Pancreas (tissue), 10 donors: ENCODE results near the gene APP. TPM values are rescaled to one million over a fixed set of nuclear protein-coding genes. Genes with fewer than 3 reads are reported as not detected.

ENCODE experiments used
- ATAC-seq, 4 donors: fragments of 200-7000 bp; cut with Tn5 transposase; one replicate each; pipeline versions ENCODE4 v1.8.0 to v1.9.1; 2020; ENCODE audit warnings: mild to moderate bottlenecking in 4 of 4, moderate library complexity in 4 of 4
- DNase-seq, 6 donors: peaks; one replicate each; pipeline ENCODE4 v3.0.0-alpha.2; 2020
- FAIRE-seq: peaks from 2 replicates; lab custom pipeline; 2012; peaks lifted over from hg19 to GRCh38; lab: Jason Lieb, UNC
- H3K27ac ChIP-seq, 4 donors: fragments of 200-600 bp; sonication (generic); 1 replicate in 3 of 4; 2 replicates in 1 of 4; pipeline versions ENCODE4 v1.5.0 to v1.8.0; 2020
- H3K27me3 ChIP-seq, 4 donors: fragments of 200-600 bp; one replicate each; pipeline ENCODE4 v1.8.0; 2021
- H3K36me3 ChIP-seq, 3 donors: fragments of 200-600 bp; sonication (generic) in 1 of 3; one replicate each; pipeline versions ENCODE4 v1.5.0 to v1.8.0; 2020 to 2021
- H3K4me1 ChIP-seq, 3 donors: fragments of 200-600 bp; one replicate each; pipeline ENCODE4 v1.8.0; 2021
- H3K4me3 ChIP-seq, 4 donors: fragments of 200-600 bp; sonication (generic) in 2 of 4; one replicate each; pipeline versions ENCODE4 v1.5.0 to v1.8.0; 2020 to 2021
- H3K9me3 ChIP-seq, 4 donors: fragments of 200-600 bp; one replicate each; pipeline ENCODE4 v1.8.0; 2021
- WGBS, 2 donors: extraction: QIAGEN DNeasy Blood & Tissue Kit; methylation state at CpG; one replicate each; pipeline ENCODE4 v1.1.7; 2013; 5-methylcytosine and 5-hydroxymethylcytosine counted together
- intact Hi-C, 3 donors: fragments of 100-400 bp; cut with DNase I; formaldehyde crosslinking; loops; one replicate each; pipeline versions ENCODE4 v1.11.1 to v1.14.2; 2022
- polyA plus RNA-seq, 2 donors: library from polyadenylated mRNA; stranded (reverse); fragments of 200-250 nt; gene quantifications; one replicate each; pipeline ENCODE4 v1.2.3, GENCODE V29; 2013
- total RNA-seq, 6 donors: library from RNA; stranded (reverse); fragmentation: NEBNext Ultra II Directional in 4 of 6; extraction: Animal tissue kit (Norgen Biotek cat#: 25700) in 4 of 6; gene quantifications; one replicate each; pipeline versions ENCODE4 v1.2.1 to v1.2.4, GENCODE V29; 2021 to 2023
- TF ChIP-seq, protein P1 (sequence below), 4 donors: fragments of 200-600 bp; sonication (generic) in 3 of 4; IDR thresholded peaks; one replicate each; pipeline versions ENCODE4 v1.5.0 to v1.8.0; 2021; ENCODE audit warnings: antibody characterized with exemption in 4 of 4
- donor health status: healthy with polysubstance abuse.
- donor health status: DM: no; HTN: no; CAD: no; lungs with moderate emphysema.
- donor health status: DM: no; HTN: no; CAD: no.
- donor health status: control.
- donor health status: control.
- donor health status: Bipolar disorder and iron deficiency.
- donor health status: DM: yes; HTN: yes; CAD: no.
- donor health status: DM: no; HTN: no; CAD: no.
- donor health status: DM: no; HTN: no; CAD: no.
- donor health status: DM: yes; HTN: yes; CAD: no.

APP gene
- total and polyA plus RNA-seq, 8 donors, result 50.7 to 372 (median 165) TPM

DNA sequence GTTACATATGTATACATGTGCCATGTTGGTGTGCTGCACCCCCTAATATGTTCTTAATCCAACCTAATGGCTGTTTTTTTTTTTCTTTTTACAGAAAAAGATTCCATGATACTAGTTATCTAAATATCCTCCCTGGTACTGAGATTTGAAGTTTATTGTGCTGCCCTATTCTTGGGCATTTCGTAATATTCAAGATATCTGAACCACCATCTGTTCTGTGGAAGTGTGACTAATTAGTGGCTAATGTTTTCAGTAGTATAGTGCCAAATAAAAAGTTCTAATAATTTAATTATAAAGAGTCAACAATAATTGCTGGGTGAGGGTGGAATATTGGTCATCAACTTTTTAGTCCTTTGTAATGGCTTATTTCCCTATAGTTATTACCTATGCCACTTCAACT lies 218.3 kb downstream of the APP start:
- H3K9me3 ChIP-seq, result no peaks in the 10 kb centered on the region
- intact Hi-C loops, result no loop called here
- FAIRE-seq, result no peak
- peaks cover 0 to 9% (median 0%) of the 10 kb centered on the region in 3 donors for H3K36me3 ChIP-seq
- H3K27ac ChIP-seq, result no peak overlapping the region
- H3K4me1 ChIP-seq, result no peaks in the 10 kb centered on the region
- 92 to 96% methylated on average over 1 of the region's 1 CpG for WGBS, 2 donors
- no peak overlapping the region for H3K4me3 ChIP-seq
- no peaks in the 10 kb centered on the region for H3K27me3 ChIP-seq
- TF ChIP-seq, protein P1, sequence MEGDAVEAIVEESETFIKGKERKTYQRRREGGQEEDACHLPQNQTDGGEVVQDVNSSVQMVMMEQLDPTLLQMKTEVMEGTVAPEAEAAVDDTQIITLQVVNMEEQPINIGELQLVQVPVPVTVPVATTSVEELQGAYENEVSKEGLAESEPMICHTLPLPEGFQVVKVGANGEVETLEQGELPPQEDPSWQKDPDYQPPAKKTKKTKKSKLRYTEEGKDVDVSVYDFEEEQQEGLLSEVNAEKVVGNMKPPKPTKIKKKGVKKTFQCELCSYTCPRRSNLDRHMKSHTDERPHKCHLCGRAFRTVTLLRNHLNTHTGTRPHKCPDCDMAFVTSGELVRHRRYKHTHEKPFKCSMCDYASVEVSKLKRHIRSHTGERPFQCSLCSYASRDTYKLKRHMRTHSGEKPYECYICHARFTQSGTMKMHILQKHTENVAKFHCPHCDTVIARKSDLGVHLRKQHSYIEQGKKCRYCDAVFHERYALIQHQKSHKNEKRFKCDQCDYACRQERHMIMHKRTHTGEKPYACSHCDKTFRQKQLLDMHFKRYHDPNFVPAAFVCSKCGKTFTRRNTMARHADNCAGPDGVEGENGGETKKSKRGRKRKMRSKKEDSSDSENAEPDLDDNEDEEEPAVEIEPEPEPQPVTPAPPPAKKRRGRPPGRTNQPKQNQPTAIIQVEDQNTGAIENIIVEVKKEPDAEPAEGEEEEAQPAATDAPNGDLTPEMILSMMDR (IDR thresholded peaks at IDR 0.05), result no peak
- no peak for DNase-seq
- no peak for ATAC-seq

DNA sequence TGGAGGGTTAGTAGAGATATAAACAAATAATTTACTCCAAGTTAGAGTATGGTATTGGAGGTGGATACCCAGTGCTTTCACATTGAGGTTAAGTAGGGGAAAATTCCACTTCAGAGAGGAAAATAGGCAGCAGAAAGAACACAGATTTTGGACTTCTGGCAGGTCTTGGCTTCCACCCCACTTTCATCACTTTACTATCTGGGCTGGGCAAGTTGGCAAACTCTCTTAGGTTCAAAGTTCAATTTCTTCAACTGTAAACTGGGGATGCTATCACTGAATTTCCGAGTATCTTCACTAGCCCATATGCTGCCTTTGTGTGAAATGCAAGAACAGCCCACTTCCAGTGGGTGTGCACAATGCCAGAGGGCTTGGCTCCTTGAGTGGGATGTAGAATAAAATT lies 220.9 kb downstream of the APP start:
- H3K36me3 ChIP-seq, result peaks cover 0 to 9% (median 0%) of the 10 kb centered on the region in 3 donors
- H3K4me3 ChIP-seq, result no peak overlapping the region
- DNase-seq (no peak), ATAC-seq (peak in 2 of 4 donors; percentile 29 to 52), FAIRE-seq (no peak)
- TF ChIP-seq, protein P1 (IDR thresholded peaks at IDR 0.05), result no peak
- H3K27ac ChIP-seq, result no peak overlapping the region
- intact Hi-C loops, result no loop called here
- no peaks in the 10 kb centered on the region for H3K4me1 ChIP-seq
- WGBS, 2 donors, result 0% methylated on average over 1 of the region's 1 CpG
- no peaks in the 10 kb centered on the region for H3K9me3 ChIP-seq
- H3K27me3 ChIP-seq, result no peaks in the 10 kb centered on the region

DNA sequence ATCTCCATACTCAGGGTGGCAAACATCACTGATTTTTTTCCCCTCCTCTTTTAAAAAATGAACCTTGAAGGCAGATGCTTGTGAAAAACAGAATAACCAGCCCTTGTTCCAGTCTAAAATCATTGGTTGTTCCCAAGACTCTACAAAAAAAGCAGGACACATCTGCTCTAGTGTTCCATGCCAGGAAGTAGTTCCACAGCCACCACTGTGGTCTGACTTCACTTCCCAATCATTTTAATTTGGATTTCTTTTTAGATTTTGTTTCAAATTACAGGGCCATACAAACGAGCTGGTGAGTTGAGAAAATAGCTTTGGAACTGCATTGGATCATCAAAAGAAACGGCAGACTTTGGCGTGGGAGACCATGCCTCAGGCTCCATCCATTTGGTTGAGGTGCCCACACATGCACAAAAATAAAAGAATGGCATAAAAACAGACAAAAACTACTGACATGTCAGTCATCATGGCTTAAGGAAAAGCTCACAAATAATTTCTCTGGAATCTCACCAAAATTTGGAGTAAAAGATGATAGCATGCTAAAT lies 225.8 kb downstream of the APP start:
- no peaks in the 10 kb centered on the region for H3K9me3 ChIP-seq
- DNase-seq (no peak), FAIRE-seq (no peak), ATAC-seq (no peak)
- no peaks in the 10 kb centered on the region for H3K36me3 ChIP-seq
- no peaks in the 10 kb centered on the region for H3K4me1 ChIP-seq
- intact Hi-C loops, result no loop called here
- H3K4me3 ChIP-seq, result no peak overlapping the region
- H3K27me3 ChIP-seq, result no peaks in the 10 kb centered on the region
- 78 to 82% methylated on average over 3 of the region's 3 CpGs for WGBS, 2 donors
- TF ChIP-seq, protein P1 (IDR thresholded peaks at IDR 0.05), result no peak
- no peak overlapping the region for H3K27ac ChIP-seq

DNA sequence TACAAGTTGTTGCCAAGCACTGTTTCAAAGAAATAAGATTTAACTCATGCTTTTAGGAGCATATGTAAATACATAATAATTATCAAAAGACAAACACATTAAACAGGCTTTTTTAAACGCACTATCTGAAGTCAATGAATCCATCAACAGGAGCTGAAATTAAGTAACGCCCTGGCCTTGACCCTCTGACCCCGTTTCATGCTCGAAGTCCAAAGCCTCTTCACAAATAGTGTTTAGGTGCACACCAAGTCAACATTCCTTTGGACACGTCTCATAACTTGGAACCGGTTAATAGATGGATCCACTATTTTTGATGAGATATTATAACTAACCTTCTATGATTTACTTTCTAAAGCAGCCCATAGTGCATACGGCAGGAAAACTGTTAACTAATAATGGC lies 226.5 kb downstream of the APP start:
- Histone ChIP-seq H3K27ac (no peak overlapping the region), H3K4me1 (peaks cover 0 to 3% (median 0%) of the 10 kb centered on the region in 3 donors), H3K4me3 (no peak overlapping the region), H3K9me3 (no peaks in the 10 kb centered on the region), H3K27me3 (no peaks in the 10 kb centered on the region), H3K36me3 (no peaks in the 10 kb centered on the region)
- WGBS, 2 donors, result 36 to 39% methylated on average over 7 of the region's 7 CpGs
- TF ChIP-seq, protein P1 (IDR thresholded peaks at IDR 0.05), result no peak
- DNase-seq, result no peak
- intact Hi-C loops, result no loop called here
- no peak for ATAC-seq
- no peak for FAIRE-seq

- FAIRE-seq (no peak), DNase-seq (no peak), ATAC-seq (no peak)
- WGBS, 2 donors, result 83 to 87% methylated on average over 9 of the region's 9 CpGs
- Histone ChIP-seq H3K27me3 (no peaks in the 10 kb centered on the region), H3K36me3 (no peaks in the 10 kb centered on the region), H3K9me3 (no peaks in the 10 kb centered on the region), H3K4me1 (peaks cover 0 to 9% (median 0%) of the 10 kb centered on the region in 3 donors), H3K4me3 (no peak overlapping the region), H3K27ac (no peak overlapping the region)
- intact Hi-C loops, result no loop called here
- TF ChIP-seq, protein P1 (IDR thresholded peaks at IDR 0.05), result no peak
These were observed 228.4 kb downstream of the APP start for GRCh38 chr21:25942135-25942534.
